SK-N-SH (cell line): ENCODE measurements around the gene MYCT1. TPM values are rescaled to one million over a fixed set of nuclear protein-coding genes. Genes with fewer than 3 reads are reported as not detected.
"Not testable (repeated sequence)": the region's sequence is repeated elsewhere in the genome, so short reads cannot be mapped to it uniquely, and the experiment has no call there.

ENCODE experiments used
- CTCF ChIA-PET: fragments of 300-600, 350-600 bp; formaldehyde crosslinking; extraction: SDS; loops from one replicate; lab custom pipeline; 2021; lab: Yijun Ruan, JAX
- POLR2A ChIA-PET: fragments of 350-600 bp; sonication (Branson Sonifier 250); formaldehyde crosslinking; extraction: SDS; loops from one replicate; lab custom pipeline; 2020; ENCODE audit warnings: antibody characterized with exemption, inconsistent platforms; lab: Yijun Ruan, JAX
- DNase-seq: peaks from one replicate; pipeline ENCODE4 v3.0.0; 2012
- H2AFZ ChIP-seq: fragments of 200-600 bp; sonication (generic); 2 replicates; pipeline ENCODE4 v1.8.1; 2016; ENCODE audit warnings: antibody characterized with exemption, mild to moderate bottlenecking, low read depth
- H3F3A ChIP-seq: fragments of 200-600 bp; sonication (generic); replicated peaks from 2 replicates; pipeline ENCODE3; 2016; ENCODE audit warnings: antibody characterized with exemption, mild to moderate bottlenecking; ENCODE audit not compliant: insufficient read depth
- H3K27ac ChIP-seq, 2 experiments: fragments of 200-500 bp in 1 of 2; fragments of 200-600 bp in 1 of 2; sonication (Bioruptor generic) in 1 of 2; sonication (generic), shearing (Covaris generic) in 1 of 2; 2 replicates each; pipeline versions ENCODE4 v1.5.1 to v1.6.1; 2014 to 2016; ENCODE audit warnings: low read depth in 2 of 2, inconsistent platforms in 1 of 2, low read length in 1 of 2, mild to moderate bottlenecking in 1 of 2, mixed read lengths in 1 of 2
- H3K27me3 ChIP-seq: fragments of 200-600 bp; sonication (generic), shearing (Covaris generic); 2 replicates; pipeline ENCODE4 v1.6.1; 2016; ENCODE audit warnings: mixed run types; ENCODE audit not compliant: insufficient read depth
- H3K36me3 ChIP-seq, 2 experiments: fragments of 200-500 bp in 1 of 2; fragments of 200-600 bp in 1 of 2; sonication (Bioruptor generic) in 1 of 2; sonication (generic) in 1 of 2; replicated peaks in 1 of 2; 2 replicates each; pipeline versions ENCODE3 to v1.5.1; 2014 to 2016; ENCODE audit warnings: low read length in 1 of 2, mild to moderate bottlenecking in 1 of 2; ENCODE audit not compliant: insufficient read depth in 2 of 2, control insufficient read depth in 1 of 2
- H3K4me1 ChIP-seq, 2 experiments: fragments of 200-500 bp in 1 of 2; fragments of 200-600 bp in 1 of 2; sonication (Bioruptor generic) in 1 of 2; sonication (generic), shearing (Covaris generic) in 1 of 2; 2 replicates each; pipeline versions ENCODE4 v1.5.1 to v1.6.1; 2014 to 2016; ENCODE audit warnings: low read depth in 1 of 2, low read length in 1 of 2, mixed run types in 1 of 2; ENCODE audit not compliant: insufficient read depth in 2 of 2, control insufficient read depth in 1 of 2
- H3K4me2 ChIP-seq: fragments of 200-600 bp; sonication (generic), shearing (Covaris generic); 2 replicates; pipeline ENCODE4 v1.6.1; 2017; ENCODE audit warnings: mixed run types
- H3K4me3 ChIP-seq, 2 experiments: fragments of 200-500 bp in 1 of 2; fragments of 200-600 bp in 1 of 2; sonication (Bioruptor generic) in 1 of 2; sonication (generic), shearing (Covaris generic) in 1 of 2; 2 replicates each; pipeline versions ENCODE4 v1.5.1 to v1.8.1; 2014 to 2016; ENCODE audit warnings: low read depth in 2 of 2, inconsistent platforms in 1 of 2, low read length in 1 of 2, mild to moderate bottlenecking in 1 of 2, mixed read lengths in 1 of 2, moderate library complexity in 1 of 2
- H3K79me2 ChIP-seq: fragments of 200-600 bp; sonication (generic); 2 replicates; pipeline ENCODE4 v1.8.1; 2017; ENCODE audit warnings: mild to moderate bottlenecking; ENCODE audit not compliant: insufficient read depth
- H3K9ac ChIP-seq: fragments of 200-600 bp; sonication (generic); 2 replicates; pipeline ENCODE4 v1.6.1; 2017; ENCODE audit warnings: mixed run types
- H3K9me2 ChIP-seq: fragments of 200-600 bp; sonication (generic); 2 replicates; pipeline ENCODE4 v1.6.1; 2017; ENCODE audit warnings: mixed run types
- H3K9me3 ChIP-seq: fragments of 200-600 bp; sonication (generic); 2 replicates; pipeline ENCODE4 v1.6.1; 2017; ENCODE audit warnings: mixed run types, mild to moderate bottlenecking, moderate library complexity
- H4K20me1 ChIP-seq: fragments of 200-600 bp; sonication (generic); 2 replicates; pipeline ENCODE4 v1.6.1; 2017; ENCODE audit warnings: mild to moderate bottlenecking, mixed run types; ENCODE audit not compliant: insufficient read depth
- ELF1 ChIP-seq: IDR thresholded peaks from 2 replicates; pipeline ENCODE4 v1.4.0; 2012
- EP300 ChIP-seq, 2 experiments: IDR thresholded peaks; 2 replicates each; pipeline versions ENCODE4 v1.4.0 to v1.6.1; 2012; ENCODE audit warnings: borderline replicate concordance in 1 of 2, low read depth in 1 of 2, low read length in 1 of 2
- EZH2phosphoT487 ChIP-seq: fragments of 200-600 bp; sonication (generic); IDR thresholded peaks from 2 replicates; pipeline ENCODE4 v1.6.1; 2017; ENCODE audit warnings: low read depth, mixed run types, mild to moderate bottlenecking, antibody characterized with exemption, moderate library complexity, borderline replicate concordance
- FOSL2 ChIP-seq: IDR thresholded peaks from 2 replicates; pipeline ENCODE4 v1.4.0; 2012; ENCODE audit warnings: low read depth, mild to moderate bottlenecking, moderate library complexity, borderline replicate concordance
- FOXJ3 ChIP-seq: sonication (generic); formaldehyde crosslinking; IDR thresholded peaks from 2 replicates; pipeline ENCODE4 v1.5.1; 2020; ENCODE audit warnings: mild to moderate bottlenecking, missing genetic modification reagents
- FOXM1 ChIP-seq: IDR thresholded peaks from 2 replicates; pipeline ENCODE4 v1.4.0; 2012; ENCODE audit warnings: low read depth, mild to moderate bottlenecking
- JUND ChIP-seq: IDR thresholded peaks from 2 replicates; pipeline ENCODE4 v1.4.0; 2012
- NRF1 ChIP-seq: IDR thresholded peaks from 2 replicates; pipeline ENCODE4 v1.6.1; 2012; ENCODE audit warnings: low read depth, mild to moderate bottlenecking, low read length
- POLR2AphosphoS5 ChIP-seq: IDR thresholded peaks from 2 replicates; pipeline ENCODE4 v1.6.1; 2012; ENCODE audit warnings: low read depth, low read length
- RXRA ChIP-seq: IDR thresholded peaks from 2 replicates; pipeline ENCODE4 v1.4.0; 2012; ENCODE audit warnings: low read depth, mild to moderate bottlenecking, borderline replicate concordance
- TAF1 ChIP-seq: IDR thresholded peaks from 2 replicates; pipeline ENCODE4 v1.6.1; 2012; ENCODE audit warnings: low read depth, mild to moderate bottlenecking, low read length, moderate library complexity, borderline replicate concordance
- YY1 ChIP-seq: IDR thresholded peaks from 2 replicates; pipeline ENCODE4 v1.4.0; 2012; ENCODE audit warnings: low read depth, mild to moderate bottlenecking
- whole genome bisulfite sequencing: methylation state at CpG from one replicate; pipeline ENCODE4 v1.1.6; 2017; ENCODE audit warnings: low lambda C conversion rate; 5-methylcytosine and 5-hydroxymethylcytosine counted together
- polyA plus RNA-seq, 3 experiments: library from polyadenylated mRNA; depleted of rRNA; stranded (reverse); fragments of >200 nt; gene quantifications; 2 replicates each; pipeline ENCODE4 v1.2.3, GENCODE V29; 2012
- TF ChIP-seq, protein P1 (sequence below): fragments of 150-350 bp; IDR thresholded peaks from 2 replicates; pipeline ENCODE4 v1.6.1; 2017; ENCODE audit warnings: antibody characterized with exemption, low read length, low read depth, borderline replicate concordance
- TF ChIP-seq, protein P2 (sequence below): fragments of 200-600 bp; sonication (generic); IDR thresholded peaks from 2 replicates; pipeline ENCODE4 v1.6.1; 2017; ENCODE audit warnings: antibody characterized with exemption, mild to moderate bottlenecking, moderate library complexity
- TF ChIP-seq, protein P3 (sequence below): IDR thresholded peaks from 2 replicates; pipeline ENCODE4 v1.4.0; 2012; ENCODE audit warnings: low read depth

MYCT1 gene
- polyA plus RNA-seq, 1 of the 3 experiments (the other 2 are of a cell fraction): 7.6 TPM

DNA sequence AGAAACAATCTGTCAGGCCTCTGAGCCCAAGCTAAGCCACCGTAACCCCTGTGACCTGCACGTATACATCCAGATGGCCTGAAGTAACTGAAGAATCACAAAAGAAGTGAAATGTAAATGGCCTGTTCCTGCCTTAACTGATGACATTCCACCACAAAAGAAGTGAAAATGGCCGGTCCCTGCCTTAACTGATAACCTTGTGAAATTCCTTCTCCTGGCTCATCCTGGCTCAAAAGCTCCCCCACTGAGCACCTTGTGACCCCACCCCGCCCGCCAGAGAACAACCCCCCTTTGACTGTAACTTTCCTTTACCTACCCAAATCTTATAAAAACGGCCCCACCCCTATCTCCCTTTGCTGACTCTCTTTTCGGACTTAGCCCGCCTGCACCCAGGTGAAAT is 14.8 kb upstream of the MYCT1 start:
- H3F3A ChIP-seq, H3K36me3 ChIP-seq, H3K79me2 ChIP-seq, H3K9me3 ChIP-seq, H3K27me3 ChIP-seq, H2AFZ ChIP-seq, H3K4me2 ChIP-seq, H3K4me3 ChIP-seq, H4K20me1 ChIP-seq, H3K9me2 ChIP-seq, H3K4me1 ChIP-seq, POLR2A ChIA-PET, H3K27ac ChIP-seq, CTCF ChIA-PET, DNase-seq, H3K9ac ChIP-seq: not testable (repeated sequence)
- 70% methylated on average over 8 of the region's 8 CpGs for whole genome bisulfite sequencing

DNA sequence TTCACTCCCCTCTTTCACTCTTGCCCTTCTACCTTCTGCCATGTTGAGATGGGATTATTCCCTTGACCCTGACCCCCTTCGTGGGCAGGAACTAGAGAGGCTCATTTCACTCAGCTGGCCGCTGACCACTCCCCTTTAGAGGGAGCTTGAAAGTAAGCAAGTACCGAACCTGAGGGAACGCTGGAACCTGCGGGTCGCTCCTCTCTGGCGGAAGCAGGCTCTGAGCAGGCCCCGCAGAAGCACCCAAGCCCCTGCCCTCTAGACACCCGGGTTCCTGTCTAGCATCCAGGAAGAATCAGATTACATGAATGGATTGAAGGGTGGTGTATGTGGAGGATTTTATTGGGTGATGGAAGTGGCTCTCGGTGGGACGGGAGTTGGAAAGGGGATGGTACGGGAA is 11.9 kb upstream of the MYCT1 start:
- Histone ChIP-seq H3K27me3 (no peaks in the 10 kb centered on the region), H3K9me3 (no peaks in the 10 kb centered on the region), H2AFZ (no peak overlapping the region), H3K4me3 (no peak overlapping the region), H3K4me2 (no peak overlapping the region), H3F3A (peaks cover 4% of the 10 kb centered on the region), H3K4me1 (no peaks in the 10 kb centered on the region; a peak in 1 of 4 replicates), H3K9me2 (no peaks in the 10 kb centered on the region), H3K79me2 (no peaks in the 10 kb centered on the region), H3K27ac (no peak overlapping the region), H3K36me3 (no peaks in the 10 kb centered on the region), H3K9ac (no peak overlapping the region), H4K20me1 (no peaks in the 10 kb centered on the region)
- ChIA-PET POLR2A (no interaction called here), CTCF (interaction anchor here (1.3 kb wide), 2 partner anchors 15 to 262 kb away, joined by 3 to 4 read pairs; no protein-coding TSS in a partner anchor)
- WGBS: 50% methylated on average over 6 of the region's 12 CpGs
- DNase-seq: no peak
- TF ChIP-seq EP300 (IDR thresholded peaks at IDR 0.05; ENCODE audit: borderline replicate concordance in 1 of 2, low read depth in 1 of 2, low read length in 1 of 2) (no peak), FOXM1 (no peak), EZH2phosphoT487 (no peak), YY1 (no peak), FOXJ3 (CRISPR knock-in tag) (no peak), ELF1 (no peak), TAF1 (no peak), FOSL2 (no peak), NRF1 (no peak), POLR2AphosphoS5 (no peak), JUND (no peak), RXRA (no peak)
- TF ChIP-seq, protein P1, sequence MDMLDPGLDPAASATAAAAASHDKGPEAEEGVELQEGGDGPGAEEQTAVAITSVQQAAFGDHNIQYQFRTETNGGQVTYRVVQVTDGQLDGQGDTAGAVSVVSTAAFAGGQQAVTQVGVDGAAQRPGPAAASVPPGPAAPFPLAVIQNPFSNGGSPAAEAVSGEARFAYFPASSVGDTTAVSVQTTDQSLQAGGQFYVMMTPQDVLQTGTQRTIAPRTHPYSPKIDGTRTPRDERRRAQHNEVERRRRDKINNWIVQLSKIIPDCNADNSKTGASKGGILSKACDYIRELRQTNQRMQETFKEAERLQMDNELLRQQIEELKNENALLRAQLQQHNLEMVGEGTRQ: no peak
- TF ChIP-seq, protein P2, sequence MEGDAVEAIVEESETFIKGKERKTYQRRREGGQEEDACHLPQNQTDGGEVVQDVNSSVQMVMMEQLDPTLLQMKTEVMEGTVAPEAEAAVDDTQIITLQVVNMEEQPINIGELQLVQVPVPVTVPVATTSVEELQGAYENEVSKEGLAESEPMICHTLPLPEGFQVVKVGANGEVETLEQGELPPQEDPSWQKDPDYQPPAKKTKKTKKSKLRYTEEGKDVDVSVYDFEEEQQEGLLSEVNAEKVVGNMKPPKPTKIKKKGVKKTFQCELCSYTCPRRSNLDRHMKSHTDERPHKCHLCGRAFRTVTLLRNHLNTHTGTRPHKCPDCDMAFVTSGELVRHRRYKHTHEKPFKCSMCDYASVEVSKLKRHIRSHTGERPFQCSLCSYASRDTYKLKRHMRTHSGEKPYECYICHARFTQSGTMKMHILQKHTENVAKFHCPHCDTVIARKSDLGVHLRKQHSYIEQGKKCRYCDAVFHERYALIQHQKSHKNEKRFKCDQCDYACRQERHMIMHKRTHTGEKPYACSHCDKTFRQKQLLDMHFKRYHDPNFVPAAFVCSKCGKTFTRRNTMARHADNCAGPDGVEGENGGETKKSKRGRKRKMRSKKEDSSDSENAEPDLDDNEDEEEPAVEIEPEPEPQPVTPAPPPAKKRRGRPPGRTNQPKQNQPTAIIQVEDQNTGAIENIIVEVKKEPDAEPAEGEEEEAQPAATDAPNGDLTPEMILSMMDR: no peak
- TF ChIP-seq, protein P3, sequence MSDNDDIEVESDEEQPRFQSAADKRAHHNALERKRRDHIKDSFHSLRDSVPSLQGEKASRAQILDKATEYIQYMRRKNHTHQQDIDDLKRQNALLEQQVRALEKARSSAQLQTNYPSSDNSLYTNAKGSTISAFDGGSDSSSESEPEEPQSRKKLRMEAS: no peak
